ENCODE results near the gene CST8.

GRCh38 chr20:23528867-23529431 is 38.0 kb downstream of the CST8 start:
- TF ChIP-seq CTCF (IDR thresholded peaks at IDR 0.05) (no peak), POLR2A (IDR thresholded peaks at IDR 0.05) (no peak), EP300 (IDR thresholded peaks at IDR 0.05) (no peak)
